Activated naive CD4-positive, alpha-beta T cell treated with anti-CD3 and anti-CD28 coated beads, Interleukin-2, amount 50 U/mL, for 24 hours (primary cell): ENCODE data around the gene SPC24.
A peak's percentile ranks its signal among the peaks of the same experiment; 100 is the strongest.

Experiments used
- H3K27ac Mint-ChIP-seq: one replicate; pipeline ENCODE4 v1.8.0; 2021; ENCODE audit warnings: mild to moderate bottlenecking, mixed read lengths
- H3K27me3 Mint-ChIP-seq: one replicate; pipeline ENCODE4 v1.8.0; 2021; ENCODE audit warnings: mixed read lengths
- H3K36me3 Mint-ChIP-seq: one replicate; pipeline ENCODE4 v1.8.0; 2021; ENCODE audit warnings: mixed read lengths
- H3K4me1 Mint-ChIP-seq: one replicate; pipeline ENCODE4 v1.8.0; 2021; ENCODE audit warnings: mixed read lengths
- H3K4me3 Mint-ChIP-seq: one replicate; pipeline ENCODE4 v1.8.0; 2021; ENCODE audit warnings: mild to moderate bottlenecking, mixed read lengths
- H3K9me3 Mint-ChIP-seq: one replicate; pipeline ENCODE4 v1.8.0; 2021; ENCODE audit warnings: mixed read lengths

Gene SPC24, protein sequence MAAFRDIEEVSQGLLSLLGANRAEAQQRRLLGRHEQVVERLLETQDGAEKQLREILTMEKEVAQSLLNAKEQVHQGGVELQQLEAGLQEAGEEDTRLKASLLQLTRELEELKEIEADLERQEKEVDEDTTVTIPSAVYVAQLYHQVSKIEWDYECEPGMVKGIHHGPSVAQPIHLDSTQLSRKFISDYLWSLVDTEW

DNA sequence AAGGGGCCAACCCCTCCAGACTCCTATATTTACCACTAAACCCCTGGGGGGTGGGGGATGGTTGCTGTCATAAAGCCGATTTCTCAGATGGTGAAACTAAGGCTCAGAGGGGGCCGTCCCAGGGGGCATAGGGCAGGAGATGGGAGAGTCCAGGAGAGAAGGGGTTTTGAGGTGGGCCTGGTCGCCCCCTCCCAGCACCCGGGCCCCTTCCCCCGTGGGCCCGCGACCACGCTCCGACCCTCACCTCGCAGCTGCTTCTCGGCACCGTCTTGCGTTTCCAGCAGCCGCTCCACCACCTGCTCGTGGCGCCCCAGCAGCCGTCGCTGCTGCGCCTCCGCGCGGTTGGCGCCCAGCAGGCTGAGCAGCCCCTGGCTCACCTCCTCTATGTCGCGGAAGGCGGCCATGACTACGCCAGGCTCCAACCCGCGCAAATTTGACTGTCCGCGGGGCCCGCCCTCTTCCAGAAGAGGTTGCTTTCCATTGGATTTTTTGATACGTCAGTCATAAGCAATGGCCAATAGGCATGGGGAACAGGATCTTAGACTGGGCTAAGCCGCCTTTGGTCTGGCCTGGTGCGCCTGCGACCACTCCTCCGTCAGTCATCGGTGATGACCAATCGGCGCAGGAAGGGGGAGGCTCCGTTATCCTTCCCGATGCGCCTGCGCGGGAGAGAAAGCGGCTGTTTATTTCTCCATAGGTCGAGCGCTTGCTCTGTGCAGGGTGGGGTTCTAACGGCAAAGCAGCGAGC, at the start of gene SPC24:
TSS of gene SPC24 (minus strand) at position 410 of the 748 bp plus-strand sequence. CDS start at position 404, 6 bp downstream.
- Mint-ChIP-seq H3K27ac (peak within 1 kb of the TSS; percentile 41), H3K4me1 (peaks cover 13% of the 10 kb centered on the region), H3K27me3 (no peaks in the 10 kb centered on the region), H3K4me3 (peak within 1 kb of the TSS; percentile 90), H3K9me3 (no peaks in the 10 kb centered on the region), H3K36me3 (no peaks in the 10 kb centered on the region)

DNA sequence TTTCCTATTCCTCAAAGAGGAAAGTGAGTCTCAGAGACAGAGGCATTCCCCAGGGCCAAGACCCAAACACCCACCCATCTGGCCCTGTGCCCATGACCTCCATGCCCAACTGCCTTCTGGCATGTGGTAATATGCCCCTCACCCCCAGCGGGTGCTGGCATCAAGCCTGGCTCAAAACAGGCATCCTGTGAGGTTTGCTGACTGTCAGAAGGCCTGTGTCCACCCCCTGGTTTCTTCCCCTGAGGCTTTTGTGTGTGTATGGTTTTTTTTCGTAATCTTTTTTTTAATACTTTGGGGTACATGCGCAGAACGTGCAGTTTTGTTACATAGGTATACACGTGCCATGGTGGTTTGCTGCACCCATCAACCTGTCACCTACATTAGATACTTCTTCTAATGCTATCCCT, 49.4 kb upstream of the SPC24 start:
- Mint-ChIP-seq H3K27me3 (peaks cover 1% of the 10 kb centered on the region), H3K4me1 (no peaks in the 10 kb centered on the region), H3K9me3 (no peaks in the 10 kb centered on the region), H3K27ac (no peak overlapping the region), H3K36me3 (no peaks in the 10 kb centered on the region), H3K4me3 (no peak overlapping the region)

DNA sequence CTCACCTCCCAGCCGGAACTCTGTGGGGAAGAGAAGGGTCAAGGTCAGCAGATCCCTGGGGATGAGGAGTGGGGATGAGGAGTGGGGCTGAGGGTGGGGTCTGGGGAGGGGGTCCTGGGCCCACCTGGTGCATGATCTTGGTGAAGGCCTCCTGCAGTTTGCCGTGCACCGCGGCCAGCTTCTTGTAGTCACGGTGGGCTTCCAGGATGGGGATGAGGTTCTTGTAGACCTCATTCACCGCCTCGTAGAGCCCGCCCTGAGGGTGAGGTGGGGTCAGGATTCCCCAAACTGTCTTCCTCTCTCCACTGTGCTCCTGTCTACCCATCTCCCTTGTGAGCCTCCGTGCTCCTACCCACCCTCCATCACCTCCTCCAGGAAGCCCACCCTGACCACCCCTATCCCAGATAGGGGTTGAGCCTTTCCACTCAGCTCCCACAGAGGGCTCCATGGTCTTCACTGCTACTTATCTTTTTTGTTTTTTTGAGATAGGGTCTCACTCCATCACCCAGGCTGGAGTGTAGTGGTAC, 48.6 kb upstream of the SPC24 start:
- Mint-ChIP-seq H3K27ac (no peak overlapping the region), H3K27me3 (peaks cover 1% of the 10 kb centered on the region), H3K9me3 (no peaks in the 10 kb centered on the region), H3K4me1 (no peaks in the 10 kb centered on the region), H3K4me3 (no peak overlapping the region), H3K36me3 (no peaks in the 10 kb centered on the region)

DNA sequence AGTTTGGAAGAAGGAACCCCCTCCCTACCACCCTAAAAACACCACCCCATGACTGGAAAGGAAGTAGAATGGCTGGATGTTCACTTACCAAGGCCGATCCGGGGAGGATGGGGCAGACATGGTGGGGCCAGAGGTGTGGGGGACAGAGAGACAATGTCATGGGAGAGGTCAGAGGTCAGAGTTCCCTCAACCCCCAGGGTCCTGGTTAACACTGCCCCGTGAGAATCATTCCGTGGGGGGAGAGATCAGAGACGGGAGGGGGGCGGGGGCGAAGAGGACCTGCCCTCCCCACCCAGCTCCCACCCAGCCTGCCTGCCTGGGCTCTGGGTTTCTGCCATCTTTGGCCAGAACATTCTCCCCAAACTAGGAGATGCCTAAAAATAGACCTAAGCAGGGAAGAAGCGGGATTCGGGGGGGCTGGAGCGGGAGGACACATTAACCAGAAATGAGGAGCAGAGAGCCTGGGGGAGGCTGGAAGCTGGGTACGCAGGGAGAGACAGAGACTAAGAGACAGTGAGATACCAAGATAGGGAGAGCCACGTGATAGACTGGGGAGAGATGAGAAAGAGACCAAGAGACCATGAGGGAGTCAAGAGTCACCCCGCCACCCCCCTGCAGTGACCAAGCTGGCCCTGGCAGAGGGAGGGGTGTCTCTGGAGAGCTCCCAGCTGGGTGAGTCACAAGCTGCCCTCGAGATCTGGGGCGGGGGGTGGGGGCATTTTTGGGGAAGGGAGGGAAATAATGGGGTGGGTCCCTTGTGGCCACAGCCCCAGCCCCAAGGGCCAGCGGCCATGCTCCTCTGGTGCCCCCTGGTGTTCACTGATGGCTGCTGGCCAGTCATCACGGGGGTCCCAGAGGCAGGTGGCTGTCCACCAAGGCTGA, 47.9 kb upstream of the SPC24 start:
- no peaks in the 10 kb centered on the region for H3K36me3 Mint-ChIP-seq
- H3K27me3 Mint-ChIP-seq, result peaks cover 1% of the 10 kb centered on the region
- H3K4me1 Mint-ChIP-seq, result no peaks in the 10 kb centered on the region
- no peak overlapping the region for H3K4me3 Mint-ChIP-seq
- no peak overlapping the region for H3K27ac Mint-ChIP-seq
- no peaks in the 10 kb centered on the region for H3K9me3 Mint-ChIP-seq

DNA sequence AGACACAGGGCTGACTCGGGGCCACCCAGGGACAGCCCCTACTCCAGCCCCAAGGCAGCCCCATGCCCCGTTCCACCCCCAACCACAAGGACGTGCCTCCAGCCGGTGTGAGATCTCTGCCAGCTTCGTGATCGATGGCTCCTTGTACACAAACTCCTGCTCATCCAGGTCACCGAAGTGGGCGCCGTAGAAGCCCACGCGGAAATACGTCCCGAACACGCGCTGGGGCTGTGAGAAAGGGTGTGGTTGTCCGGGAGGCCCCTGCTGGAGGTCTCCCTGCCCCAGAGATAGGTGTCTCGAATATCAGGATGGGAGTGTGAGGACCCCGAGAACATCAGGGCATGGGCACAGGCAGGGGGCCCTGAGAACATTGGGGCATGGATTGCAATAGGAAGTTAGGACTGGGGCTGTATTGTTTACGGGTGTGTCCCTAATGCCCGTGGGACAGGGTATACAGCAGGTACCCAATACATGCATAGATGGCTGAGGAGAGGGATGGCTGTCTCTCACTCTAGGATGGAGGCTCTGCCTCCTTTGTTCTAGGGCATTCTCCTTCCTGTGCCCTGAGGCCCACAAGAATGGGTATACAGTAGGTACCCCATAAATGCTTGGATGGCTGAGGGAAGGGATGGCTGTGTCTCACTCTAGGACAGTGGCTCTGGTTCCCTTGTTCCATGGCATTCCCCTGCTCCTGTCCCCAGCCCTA, 47.1 kb upstream of the SPC24 start:
- H3K4me1 Mint-ChIP-seq, result no peaks in the 10 kb centered on the region
- H3K27ac Mint-ChIP-seq, result no peak overlapping the region
- no peaks in the 10 kb centered on the region for H3K36me3 Mint-ChIP-seq
- no peak overlapping the region for H3K4me3 Mint-ChIP-seq
- no peaks in the 10 kb centered on the region for H3K9me3 Mint-ChIP-seq
- peaks cover 1% of the 10 kb centered on the region for H3K27me3 Mint-ChIP-seq

DNA sequence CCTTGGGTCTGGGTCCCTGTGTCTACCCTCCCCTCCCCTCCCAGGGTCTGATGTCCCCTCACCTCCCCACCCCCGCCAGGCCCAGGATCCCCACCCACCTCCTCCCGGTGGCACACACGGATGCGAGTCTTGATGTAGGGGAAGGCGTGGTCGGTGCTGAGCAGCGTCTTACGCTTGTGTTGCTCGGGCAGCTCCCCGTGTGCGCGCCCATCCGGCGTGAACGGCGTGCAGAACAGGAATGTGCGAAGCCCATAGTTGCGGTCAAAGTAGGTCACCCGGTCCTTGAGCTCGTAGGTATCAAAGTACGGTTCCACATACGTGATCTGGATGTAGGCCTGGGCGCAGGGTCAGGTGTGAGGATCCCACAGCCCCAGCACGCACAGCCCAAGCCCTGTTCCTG, 46.2 kb upstream of the SPC24 start:
- H3K9me3 Mint-ChIP-seq, result no peaks in the 10 kb centered on the region
- H3K4me1 Mint-ChIP-seq, result no peaks in the 10 kb centered on the region
- H3K27ac Mint-ChIP-seq, result no peak overlapping the region
- peaks cover 1% of the 10 kb centered on the region for H3K27me3 Mint-ChIP-seq
- H3K4me3 Mint-ChIP-seq, result no peak overlapping the region
- H3K36me3 Mint-ChIP-seq, result no peaks in the 10 kb centered on the region

DNA sequence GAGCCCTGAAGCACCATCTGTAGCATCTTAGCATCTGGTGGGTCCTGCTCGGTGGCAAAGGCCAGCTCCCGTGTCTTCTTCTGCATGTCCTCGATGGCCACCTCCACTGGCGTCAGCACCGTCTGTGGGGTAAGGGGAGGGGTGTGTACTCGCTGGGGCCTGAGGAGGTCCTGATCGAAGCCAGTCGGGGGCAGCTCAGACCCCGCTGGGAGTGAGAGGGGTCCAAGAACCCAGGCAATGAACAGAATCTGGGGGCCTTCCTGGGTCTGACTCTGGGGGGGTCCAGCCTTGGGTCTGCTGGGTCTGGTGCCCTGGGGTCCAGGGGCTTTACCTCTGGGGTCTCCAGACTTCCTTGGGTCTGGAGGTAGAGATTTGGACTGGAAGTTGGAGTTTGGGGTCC, 45.3 kb upstream of the SPC24 start:
- Mint-ChIP-seq H3K27ac (no peak overlapping the region), H3K36me3 (no peaks in the 10 kb centered on the region), H3K27me3 (peaks cover 3% of the 10 kb centered on the region), H3K4me1 (no peaks in the 10 kb centered on the region), H3K4me3 (no peak overlapping the region), H3K9me3 (no peaks in the 10 kb centered on the region)

DNA sequence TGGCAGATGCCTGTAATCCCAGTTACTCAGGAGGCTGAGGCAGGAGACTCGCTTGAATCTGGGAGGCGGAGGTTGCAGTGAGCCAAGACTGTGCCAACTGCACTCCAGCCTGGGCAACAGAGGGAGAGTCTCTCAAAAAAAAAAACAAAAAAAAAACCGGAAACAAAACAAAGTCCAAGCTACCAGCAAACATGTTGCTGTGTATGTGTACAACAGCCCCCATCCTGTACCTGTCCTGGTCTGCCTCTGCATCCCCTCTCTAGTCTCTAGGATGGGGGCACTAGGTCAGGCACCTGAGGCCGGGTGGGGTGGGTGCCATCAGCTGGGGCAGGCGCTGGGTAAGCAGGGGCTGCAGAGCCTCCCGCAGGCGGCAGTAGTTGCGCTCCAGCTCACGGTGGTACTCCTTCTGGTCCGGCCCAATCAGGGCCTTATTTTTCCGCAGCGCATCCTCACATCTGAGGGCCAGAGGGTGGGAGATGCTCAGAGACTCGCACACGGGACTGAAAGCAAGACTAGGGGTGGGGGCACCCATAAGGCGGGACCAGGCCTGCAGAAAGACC, 44.5 kb upstream of the SPC24 start:
- Mint-ChIP-seq H3K27ac (no peak overlapping the region), H3K4me3 (no peak overlapping the region), H3K36me3 (no peaks in the 10 kb centered on the region), H3K4me1 (peaks cover 5% of the 10 kb centered on the region), H3K27me3 (peaks cover 7% of the 10 kb centered on the region), H3K9me3 (no peaks in the 10 kb centered on the region)

DNA sequence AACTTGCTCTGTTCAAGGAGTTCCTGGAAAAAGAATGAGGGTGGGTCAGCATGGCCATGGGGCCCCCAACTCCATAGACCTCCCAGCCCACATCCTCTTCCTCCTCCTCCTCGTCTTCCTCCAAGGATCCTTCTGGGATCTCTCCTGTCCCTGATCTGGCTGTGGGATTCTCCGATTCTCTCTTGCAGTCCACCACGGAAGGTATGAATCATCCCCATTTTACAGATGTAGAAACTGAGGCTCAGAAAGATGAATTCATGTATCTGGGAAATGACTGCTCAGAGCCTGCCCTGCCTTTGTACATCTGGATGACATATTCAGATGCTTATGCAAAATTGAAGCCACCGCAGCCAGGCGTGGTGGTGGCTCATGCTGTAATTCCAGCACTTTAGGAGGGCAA, 43.9 kb upstream of the SPC24 start:
- no peak overlapping the region for H3K4me3 Mint-ChIP-seq
- peaks cover 7% of the 10 kb centered on the region for H3K27me3 Mint-ChIP-seq
- no peaks in the 10 kb centered on the region for H3K36me3 Mint-ChIP-seq
- H3K9me3 Mint-ChIP-seq, result no peaks in the 10 kb centered on the region
- H3K27ac Mint-ChIP-seq, result no peak overlapping the region
- H3K4me1 Mint-ChIP-seq, result peaks cover 5% of the 10 kb centered on the region

DNA sequence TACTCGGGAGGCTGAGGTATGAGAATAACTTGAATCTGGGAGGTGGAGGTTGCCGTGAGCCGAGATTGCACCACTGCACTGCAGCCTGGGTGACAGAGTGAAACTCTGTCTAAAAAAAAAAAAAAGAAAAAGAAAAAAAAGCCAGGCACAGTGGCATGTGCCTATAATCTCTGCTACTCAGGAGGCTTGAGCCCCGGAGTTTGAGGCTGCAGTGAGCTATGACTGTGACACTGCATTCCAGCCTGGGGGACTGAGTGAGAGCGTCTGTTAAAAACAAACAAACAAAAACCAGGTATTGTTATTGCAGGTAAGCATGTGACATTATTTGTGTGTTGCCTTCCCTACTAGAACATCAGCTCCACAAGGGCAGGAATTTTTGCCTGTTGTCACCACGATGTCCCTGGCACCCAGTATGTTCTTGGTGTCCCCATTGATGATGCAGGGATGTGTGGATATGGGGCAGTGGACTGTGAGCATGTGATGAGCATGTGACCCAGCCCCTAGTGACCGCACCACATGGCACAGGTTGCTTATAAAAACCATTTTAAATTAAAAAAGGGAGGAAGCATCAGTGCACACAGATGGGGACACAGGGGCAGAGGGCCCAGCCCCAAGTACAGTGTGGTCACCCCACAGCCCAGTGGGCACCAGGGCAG, 43.3 kb upstream of the SPC24 start:
- peaks cover 5% of the 10 kb centered on the region for H3K4me1 Mint-ChIP-seq
- H3K27ac Mint-ChIP-seq, result no peak overlapping the region
- H3K4me3 Mint-ChIP-seq, result no peak overlapping the region
- H3K9me3 Mint-ChIP-seq, result no peaks in the 10 kb centered on the region
- H3K36me3 Mint-ChIP-seq, result no peaks in the 10 kb centered on the region
- peaks cover 5% of the 10 kb centered on the region for H3K27me3 Mint-ChIP-seq

DNA sequence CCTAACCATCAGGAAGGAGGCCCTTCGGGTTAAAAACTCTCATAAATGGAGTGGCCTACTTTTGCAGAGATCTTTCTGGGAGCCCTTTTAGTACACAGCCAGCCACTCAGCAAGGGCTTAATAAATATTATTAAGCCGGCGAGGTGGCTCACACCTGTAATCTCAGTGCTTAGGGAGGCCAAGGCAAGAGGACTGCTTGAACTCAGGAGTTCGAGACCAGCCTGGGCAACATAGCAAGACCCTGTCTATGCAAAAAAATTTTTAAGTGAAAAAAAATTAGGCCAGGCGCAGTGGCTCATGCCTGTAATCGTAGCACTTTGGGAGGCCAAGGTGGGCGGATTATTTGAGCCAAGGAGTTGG, 42.6 kb upstream of the SPC24 start:
- H3K36me3 Mint-ChIP-seq, result no peaks in the 10 kb centered on the region
- no peaks in the 10 kb centered on the region for H3K9me3 Mint-ChIP-seq
- H3K27me3 Mint-ChIP-seq, result peaks cover 5% of the 10 kb centered on the region
- peaks cover 5% of the 10 kb centered on the region for H3K4me1 Mint-ChIP-seq
- peak overlapping the region; percentile 78 for H3K4me3 Mint-ChIP-seq
- no peak overlapping the region for H3K27ac Mint-ChIP-seq

DNA sequence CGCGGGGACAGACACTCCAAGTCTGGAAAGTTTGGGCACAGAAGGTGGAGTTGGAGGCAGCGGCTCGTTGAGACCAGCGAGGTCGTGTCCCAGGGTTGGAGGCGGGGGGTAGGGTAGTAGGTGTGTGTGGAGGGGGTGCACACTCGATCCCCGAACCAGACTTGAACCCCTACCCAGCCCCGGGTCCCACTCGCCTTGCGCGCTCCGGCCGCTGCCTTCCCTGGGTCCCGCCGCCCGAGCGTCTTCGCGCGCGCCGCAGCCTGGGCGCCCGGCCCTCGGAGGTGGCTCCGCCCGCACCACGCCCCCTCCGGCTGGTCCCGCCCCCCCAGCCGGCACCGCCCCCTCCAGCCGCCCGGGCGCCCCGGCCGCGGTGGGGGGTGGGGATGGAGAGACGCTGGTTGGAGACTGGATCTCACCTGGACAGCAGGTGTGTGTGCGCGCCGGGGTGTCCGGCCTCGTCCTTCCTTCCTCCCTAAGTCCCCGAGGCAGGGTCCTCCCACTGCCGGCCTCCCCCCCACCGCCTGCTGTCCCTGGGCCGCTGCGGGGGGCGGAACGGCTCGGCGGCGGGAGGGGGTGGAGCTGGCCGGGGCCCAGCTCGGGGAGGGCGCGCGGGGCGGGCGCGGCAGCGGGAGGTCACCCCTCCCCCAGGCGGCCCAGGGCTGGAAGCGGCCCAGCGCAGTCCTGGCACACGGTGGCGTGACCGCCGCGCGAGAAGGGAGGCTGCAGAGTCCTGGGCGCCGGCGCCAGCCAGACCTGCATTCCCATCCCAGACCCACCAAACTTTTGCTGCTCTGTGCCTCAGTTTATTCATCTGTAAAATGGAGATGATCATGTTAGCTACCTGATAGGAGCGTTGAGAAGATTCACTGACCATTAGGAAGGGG, 42.0 kb upstream of the SPC24 start, which contains the start of gene KANK2:
TSS of gene KANK2 (minus strand) at position 255 of the 884 bp plus-strand sequence. CDS start 3,034 bp downstream, outside the sequence.
- Mint-ChIP-seq H3K4me1 (peaks cover 5% of the 10 kb centered on the region), H3K4me3 (peak within 1 kb of the TSS; percentile 78), H3K27me3 (peaks cover 5% of the 10 kb centered on the region), H3K36me3 (no peaks in the 10 kb centered on the region), H3K27ac (no peak within 1 kb of the TSS), H3K9me3 (no peaks in the 10 kb centered on the region)

DNA sequence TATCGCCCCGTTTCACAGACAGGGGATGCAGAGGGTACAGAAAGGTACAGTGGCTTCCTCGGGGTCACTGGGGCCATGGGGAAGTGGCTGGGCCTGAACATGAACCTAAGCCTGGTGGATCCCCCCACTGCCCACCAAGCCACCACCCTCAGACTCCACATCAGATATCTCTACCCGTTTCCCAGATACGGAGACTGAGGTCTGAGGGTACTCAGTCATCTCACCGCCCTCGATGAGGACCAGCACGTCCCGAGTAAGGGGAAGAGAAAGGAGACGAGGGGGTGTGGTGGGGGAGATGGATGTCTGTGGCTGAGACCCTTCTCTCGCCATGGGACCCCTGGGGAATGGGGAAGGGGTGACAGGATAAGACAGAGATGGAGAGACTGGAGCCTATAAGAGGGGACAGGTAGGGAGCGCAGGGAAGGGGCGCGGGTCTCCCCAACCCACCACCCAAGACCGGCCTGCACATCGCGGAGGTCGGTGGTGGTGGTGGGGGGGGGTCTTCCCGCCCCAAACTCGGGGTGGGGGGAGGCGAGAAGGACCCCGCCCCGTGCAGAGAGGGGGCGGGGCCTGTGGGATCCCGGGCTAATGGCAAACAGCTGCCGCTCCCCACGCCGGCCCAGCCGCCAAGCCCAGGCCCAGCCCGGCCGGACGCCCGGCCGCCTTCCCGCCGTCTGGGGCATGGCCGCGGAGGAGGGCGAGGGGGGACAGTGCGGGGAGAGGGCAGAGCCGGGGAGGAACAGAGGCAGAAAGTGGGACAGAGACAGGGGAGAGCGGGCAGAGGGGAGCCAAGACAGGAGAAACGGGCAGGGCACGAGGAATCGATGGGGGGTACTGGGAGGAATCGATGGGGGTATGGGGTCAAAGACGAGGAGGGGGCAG, 41.1 kb upstream of the SPC24 start:
- H3K4me1 Mint-ChIP-seq, result peaks cover 5% of the 10 kb centered on the region
- H3K36me3 Mint-ChIP-seq, result no peaks in the 10 kb centered on the region
- no peak overlapping the region for H3K27ac Mint-ChIP-seq
- peaks cover 5% of the 10 kb centered on the region for H3K27me3 Mint-ChIP-seq
- H3K9me3 Mint-ChIP-seq, result no peaks in the 10 kb centered on the region
- H3K4me3 Mint-ChIP-seq, result peak overlapping the region; percentile 74
